H1 (cell line): ENCODE measurements around the gene GNAL. TPM values are rescaled to one million over a fixed set of nuclear protein-coding genes. Genes with fewer than 3 reads are reported as not detected.
"Not testable (repeated sequence)": the region's sequence is repeated elsewhere in the genome, so short reads cannot be mapped to it uniquely, and the experiment has no call there.

Source experiments
- CTCF ChIA-PET: fragments of 300-600 bp; sonication (Branson Sonifier 250); formaldehyde crosslinking; loops from one replicate; lab custom pipeline; 2021; ENCODE audit not compliant: partially characterized antibody; lab: Charles Lee
- POLR2A ChIA-PET: fragments of 300-600 bp; sonication (Branson Sonifier 250); formaldehyde crosslinking; loops from one replicate; lab custom pipeline; 2021; ENCODE audit warnings: inconsistent platforms; ENCODE audit not compliant: partially characterized antibody; lab: Charles Lee
- DNase-seq, 2 experiments: peaks; one replicate each; pipeline versions ENCODE4 v3.0.0 to v3.0.0-alpha.2; 2010 to 2022; ENCODE audit warnings: low spot score in 2 of 2, low read depth in 1 of 2, mixed read lengths in 1 of 2
- FAIRE-seq: peaks from 2 replicates; lab custom pipeline; 2011; peaks lifted over from hg19 to GRCh38; lab: Jason Lieb, UNC
- H2AFZ ChIP-seq: 2 replicates; pipeline ENCODE4 v1.8.1; 2012; ENCODE audit warnings: low read length, inconsistent platforms
- H2AK5ac ChIP-seq: 2 replicates; pipeline ENCODE4 v1.6.1; 2013; ENCODE audit warnings: low read depth, low read length
- H2BK120ac ChIP-seq: replicated peaks from 2 replicates; pipeline ENCODE3; 2013; ENCODE audit warnings: low read depth, low read length, inconsistent platforms
- H2BK12ac ChIP-seq: 2 replicates; pipeline ENCODE4 v1.6.1; 2013; ENCODE audit warnings: low read depth, low read length
- H2BK15ac ChIP-seq: 2 replicates; pipeline ENCODE4 v1.6.1; 2013; ENCODE audit warnings: low read length
- H2BK20ac ChIP-seq: 2 replicates; pipeline ENCODE4 v1.6.1; 2013; ENCODE audit warnings: low read length
- H2BK5ac ChIP-seq: 2 replicates; pipeline ENCODE4 v1.6.1; 2013; ENCODE audit warnings: low read depth, low read length
- H3K14ac ChIP-seq: 2 replicates; pipeline ENCODE4 v1.6.1; 2013; ENCODE audit warnings: inconsistent platforms; ENCODE audit not compliant: insufficient read length
- H3K18ac ChIP-seq: 2 replicates; pipeline ENCODE4 v1.6.1; 2013; ENCODE audit warnings: low read length; ENCODE audit errors: extremely low read depth
- H3K23ac ChIP-seq: 2 replicates; pipeline ENCODE4 v1.6.1; 2013; ENCODE audit warnings: inconsistent platforms; ENCODE audit not compliant: insufficient read length
- H3K23me2 ChIP-seq: 2 replicates; pipeline ENCODE4 v1.6.1; 2013; ENCODE audit warnings: low read depth, low read length
- H3K27ac ChIP-seq: 2 replicates; pipeline ENCODE4 v1.6.1; 2011; ENCODE audit warnings: low read depth, low read length, inconsistent platforms
- H3K27me3 ChIP-seq, 4 experiments: replicated peaks in 1 of 4; 1 replicate in 1 of 4; 2 replicates in 3 of 4; pipeline versions ENCODE4 v1.6.1 to v1.8.1; 2011 to 2013; ENCODE audit warnings: low read length in 3 of 4, mild to moderate bottlenecking in 3 of 4, inconsistent platforms in 2 of 4, mixed read lengths in 2 of 4, moderate library complexity in 1 of 4; ENCODE audit not compliant: control insufficient read depth in 3 of 4, insufficient read depth in 3 of 4; ENCODE audit errors: extremely low read depth in 1 of 4
- H3K36me3 ChIP-seq, 4 experiments: 2 replicates each; pipeline versions ENCODE4 v1.6.1 to v1.8.1; 2011 to 2013; ENCODE audit warnings: mild to moderate bottlenecking in 4 of 4, low read length in 3 of 4, moderate library complexity in 2 of 4, control low read depth in 1 of 4, inconsistent platforms in 1 of 4; ENCODE audit not compliant: insufficient read depth in 4 of 4, control insufficient read depth in 2 of 4
- H3K4ac ChIP-seq: replicated peaks from 2 replicates; pipeline ENCODE3; 2013; ENCODE audit warnings: low read length, low read depth, mixed read lengths, inconsistent platforms; ENCODE audit not compliant: insufficient read length
- H3K4me1 ChIP-seq, 4 experiments: replicated peaks in 1 of 4; 1 replicate in 1 of 4; 2 replicates in 3 of 4; pipeline versions ENCODE4 v1.6.1 to v1.8.1; 2011 to 2013; ENCODE audit warnings: low read length in 3 of 4, inconsistent platforms in 2 of 4, mixed read lengths in 1 of 4; ENCODE audit not compliant: insufficient read depth in 4 of 4, control insufficient read depth in 3 of 4
- H3K4me2 ChIP-seq, 2 experiments: 2 replicates each; pipeline versions ENCODE4 v1.6.1 to v1.8.1; 2011 to 2013; ENCODE audit warnings: low read depth in 2 of 2, low read length in 2 of 2, control low read depth in 1 of 2, inconsistent platforms in 1 of 2, mild to moderate bottlenecking in 1 of 2; ENCODE audit not compliant: insufficient read depth in 1 of 2
- H3K4me3 ChIP-seq, 4 experiments: fragments of 200-600, 300-600 bp in 1 of 4; sonication (generic), shearing (Covaris generic), sonication (Bioruptor Twin) in 1 of 4; 2 replicates each; pipeline versions ENCODE4 v1.5.1 to v1.8.1; 2011 to 2016; ENCODE audit warnings: low read length in 4 of 4, low read depth in 3 of 4, control low read depth in 2 of 4, inconsistent platforms in 2 of 4, mild to moderate bottlenecking in 2 of 4, mixed read lengths in 1 of 4, moderate library complexity in 1 of 4; ENCODE audit not compliant: insufficient read depth in 2 of 4; ENCODE audit errors: extremely low read depth in 1 of 4
- H3K56ac ChIP-seq: replicated peaks from 2 replicates; pipeline ENCODE3; 2013; ENCODE audit warnings: low read depth, mild to moderate bottlenecking, mixed read lengths, low read length, inconsistent platforms; ENCODE audit not compliant: insufficient read length
- H3K79me1 ChIP-seq: 2 replicates; pipeline ENCODE4 v1.6.1; 2013; ENCODE audit warnings: low read depth, low read length, control low read depth
- H3K79me2 ChIP-seq, 2 experiments: 2 replicates each; pipeline versions ENCODE4 v1.6.1 to v1.8.1; 2012 to 2013; ENCODE audit warnings: low read length in 2 of 2, mild to moderate bottlenecking in 2 of 2, inconsistent platforms in 1 of 2; ENCODE audit not compliant: insufficient read depth in 2 of 2, control insufficient read depth in 1 of 2
- H3K9ac ChIP-seq, 4 experiments: replicated peaks in 1 of 4; 1 replicate in 1 of 4; 2 replicates in 3 of 4; pipeline versions ENCODE4 v1.6.1 to v1.8.1; 2011 to 2013; ENCODE audit warnings: low read depth in 3 of 4, low read length in 3 of 4, control low read depth in 2 of 4, mild to moderate bottlenecking in 2 of 4, moderate library complexity in 2 of 4, inconsistent platforms in 1 of 4; ENCODE audit errors: extremely low read depth in 1 of 4
- H3K9me3 ChIP-seq, 2 experiments: 2 replicates each; pipeline versions ENCODE4 v1.6.1 to v1.8.1; 2012 to 2013; ENCODE audit warnings: mild to moderate bottlenecking in 2 of 2, moderate library complexity in 2 of 2, control low read depth in 1 of 2, inconsistent platforms in 1 of 2, low read depth in 1 of 2, low read length in 1 of 2, mixed read lengths in 1 of 2; ENCODE audit not compliant: insufficient read depth in 2 of 2
- H4K20me1 ChIP-seq, 2 experiments: replicated peaks in 1 of 2; 2 replicates each; pipeline versions ENCODE3 to v1.8.1; 2011 to 2013; ENCODE audit warnings: inconsistent platforms in 2 of 2, low read length in 2 of 2, mild to moderate bottlenecking in 1 of 2; ENCODE audit not compliant: insufficient read depth in 2 of 2, control insufficient read depth in 1 of 2
- H4K5ac ChIP-seq: 2 replicates; pipeline ENCODE4 v1.6.1; 2013; ENCODE audit warnings: low read length, low read depth, mixed read lengths, inconsistent platforms; ENCODE audit not compliant: insufficient read length
- H4K8ac ChIP-seq: 2 replicates; pipeline ENCODE4 v1.8.0; 2013; ENCODE audit warnings: mild to moderate bottlenecking, moderate library complexity, low read length, inconsistent platforms; ENCODE audit not compliant: insufficient read depth; ENCODE audit errors: extremely low read depth
- H4K91ac ChIP-seq: replicated peaks from 2 replicates; pipeline ENCODE3; 2013; ENCODE audit warnings: low read length, mixed read lengths, inconsistent platforms; ENCODE audit not compliant: insufficient read length
- WGBS, 2 experiments: shearing (Covaris generic) in 1 of 2; methylation state at CpG; one replicate each; pipeline versions ENCODE4 v1.1.6 to v1.1.7; 2013 to 2015; ENCODE audit warnings: low lambda C conversion rate in 2 of 2, mixed read lengths in 2 of 2, inconsistent platforms in 1 of 2, low coverage in 1 of 2, missing lambda C conversion rate in 1 of 2; ENCODE audit not compliant: insufficient replicate concordance in 2 of 2, insufficient coverage in 1 of 2, insufficient read length in 1 of 2; ENCODE audit errors: extremely low coverage in 1 of 2, missing lambda C conversion rate in 1 of 2; 5-methylcytosine and 5-hydroxymethylcytosine counted together
- polyA plus RNA-seq, 7 experiments: library from polyadenylated mRNA; depleted of rRNA in 3 of 7; stranded (reverse) in 5 of 7; unstranded in 2 of 7; fragments of >200 nt in 5 of 7; fragments of 200-250 nt in 2 of 7; gene quantifications; 1 replicate in 5 of 7; 2 replicates in 1 of 7; 4 replicates in 1 of 7; pipeline versions ENCODE4 v1.2.1 to v1.2.3, GENCODE V29; 2011 to 2013; ENCODE audit warnings: missing spikeins in 2 of 7, mixed read lengths in 2 of 7
- total RNA-seq: library from RNA; stranded (reverse); fragmentation: NEBNext Ultra II Directional; extraction: Animal tissue kit (Norgen Biotek cat#: 25700); gene quantifications from 2 replicates; pipeline ENCODE4 v1.2.1, GENCODE V29; 2021

GNAL gene
- total and polyA plus RNA-seq, 2 of the 8 experiments (the other 6 are each of a cell fraction or from before 2014, with no cell fraction given): 13.2 to 18.3 TPM

DNA sequence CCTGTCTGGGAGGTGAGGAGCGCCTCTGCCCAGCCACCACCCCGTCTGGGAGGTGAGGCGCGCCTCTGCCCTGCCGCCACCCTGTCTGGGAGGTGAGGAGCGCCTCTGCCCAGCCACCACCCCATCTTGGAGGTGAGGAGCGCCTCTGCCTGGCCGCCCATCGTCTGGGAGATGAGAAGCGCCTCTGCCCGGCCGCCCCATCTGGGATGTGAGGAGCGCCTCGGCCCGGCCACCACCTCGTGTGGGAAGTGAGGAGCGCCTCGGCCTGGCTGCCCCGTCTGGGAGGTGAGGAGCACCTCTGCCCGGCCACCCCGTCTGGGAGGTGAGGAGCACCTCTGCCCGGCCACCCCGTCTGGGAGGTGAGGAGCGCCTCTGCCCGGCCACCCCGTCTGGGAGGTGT, 41.3 kb upstream of the GNAL start:
- H3K18ac ChIP-seq, H3K4me3 ChIP-seq, H2BK5ac ChIP-seq, H3K79me2 ChIP-seq, H3K4me1 ChIP-seq, POLR2A ChIA-PET, H3K9ac ChIP-seq, H4K5ac ChIP-seq, FAIRE-seq, H3K27me3 ChIP-seq, H3K79me1 ChIP-seq, H3K4me2 ChIP-seq, H3K4ac ChIP-seq, H4K91ac ChIP-seq, H2BK12ac ChIP-seq, H2AK5ac ChIP-seq, H2BK120ac ChIP-seq, H4K20me1 ChIP-seq, H3K27ac ChIP-seq, H3K36me3 ChIP-seq, H3K14ac ChIP-seq, H3K23me2 ChIP-seq, H4K8ac ChIP-seq, H2BK20ac ChIP-seq, H2BK15ac ChIP-seq, H2AFZ ChIP-seq, H3K56ac ChIP-seq, DNase-seq, H3K23ac ChIP-seq: not testable (repeated sequence)
- 94% methylated on average over 10 of the region's 26 CpGs; no CpG with 5 or more reads in 1 of the 2 experiments for WGBS, 2 experiments
- peaks cover 0 to 14% of the 10 kb centered on the region in 2 experiments; a peak in 3 of 4 replicates for H3K9me3 ChIP-seq
- CTCF ChIA-PET: interaction anchor here (0.6 kb wide), 1 partner anchor 349 kb away, joined by 4 read pairs; no protein-coding TSS in a partner anchor
